T-helper 1 cell treated with Interleukin-12 subunit alpha and Interleukin-12 subunit beta and Interleukin-4 antibody, amounts not matched to agents 30 μg/mL and 1 μg/mL, for 36 hours (primary cell): ENCODE results near the gene GAN.
"Not testable (repeated sequence)": the region's sequence is repeated elsewhere in the genome, so short reads cannot be mapped to it uniquely, and the experiment has no call there.

Source experiments
- H3K27ac Mint-ChIP-seq: one replicate; pipeline ENCODE4 v1.8.0; 2021; ENCODE audit warnings: mild to moderate bottlenecking, mixed read lengths
- H3K27me3 Mint-ChIP-seq: one replicate; pipeline ENCODE4 v1.8.0; 2021; ENCODE audit warnings: low read depth, mixed read lengths
- H3K36me3 Mint-ChIP-seq: one replicate; pipeline ENCODE4 v1.8.0; 2021; ENCODE audit warnings: low read depth, mixed read lengths
- H3K4me1 Mint-ChIP-seq: one replicate; pipeline ENCODE4 v1.8.0; 2021; ENCODE audit warnings: low read depth, mixed read lengths
- H3K4me3 Mint-ChIP-seq: one replicate; pipeline ENCODE4 v1.8.0; 2021; ENCODE audit warnings: mild to moderate bottlenecking, moderate library complexity, mixed read lengths
- H3K9me3 Mint-ChIP-seq: one replicate; pipeline ENCODE4 v1.8.0; 2021; ENCODE audit warnings: mixed read lengths

The GAN gene

GRCh38 chr16:81318711-81319110 is 3.9 kb downstream of the GAN start:
- no peak overlapping the region for H3K27ac Mint-ChIP-seq
- peaks cover 26% of the 10 kb centered on the region for H3K4me1 Mint-ChIP-seq
- no peak overlapping the region for H3K4me3 Mint-ChIP-seq
- no peaks in the 10 kb centered on the region for H3K9me3 Mint-ChIP-seq
- peaks cover 7% of the 10 kb centered on the region for H3K36me3 Mint-ChIP-seq
- no peaks in the 10 kb centered on the region for H3K27me3 Mint-ChIP-seq

GRCh38 chr16:81319221-81319912 is 4.6 kb downstream of the GAN start:
- Mint-ChIP-seq H3K36me3 (peaks cover 7% of the 10 kb centered on the region), H3K27ac (no peak overlapping the region), H3K4me3 (no peak overlapping the region), H3K9me3 (no peaks in the 10 kb centered on the region), H3K27me3 (no peaks in the 10 kb centered on the region), H3K4me1 (peaks cover 22% of the 10 kb centered on the region)

- Mint-ChIP-seq H3K9me3 (no peaks in the 10 kb centered on the region), H3K27ac (no peak overlapping the region), H3K4me1 (peaks cover 17% of the 10 kb centered on the region), H3K27me3 (no peaks in the 10 kb centered on the region), H3K4me3 (no peak overlapping the region), H3K36me3 (peaks cover 5% of the 10 kb centered on the region)
These were observed 6.3 kb downstream of the GAN start for GRCh38 chr16:81321039-81321438.

- Mint-ChIP-seq H3K4me3 (no peak overlapping the region), H3K27ac (no peak overlapping the region), H3K9me3 (no peaks in the 10 kb centered on the region), H3K27me3 (no peaks in the 10 kb centered on the region), H3K36me3 (peaks cover 5% of the 10 kb centered on the region), H3K4me1 (peaks cover 16% of the 10 kb centered on the region)
These were observed 6.8 kb downstream of the GAN start for GRCh38 chr16:81321536-81321935.

- H3K36me3 Mint-ChIP-seq, result peaks cover 3% of the 10 kb centered on the region
- H3K9me3 Mint-ChIP-seq, result no peaks in the 10 kb centered on the region
- no peaks in the 10 kb centered on the region for H3K27me3 Mint-ChIP-seq
- peaks cover 11% of the 10 kb centered on the region for H3K4me1 Mint-ChIP-seq
- H3K27ac Mint-ChIP-seq, result no peak overlapping the region
- no peak overlapping the region for H3K4me3 Mint-ChIP-seq
These were observed 10.0 kb downstream of the GAN start for GRCh38 chr16:81324808-81325207.

GRCh38 chr16:81327011-81327410 is 12.2 kb downstream of the GAN start:
- peaks cover 10% of the 10 kb centered on the region for H3K4me1 Mint-ChIP-seq
- no peaks in the 10 kb centered on the region for H3K9me3 Mint-ChIP-seq
- peaks cover 3% of the 10 kb centered on the region for H3K36me3 Mint-ChIP-seq
- H3K27me3 Mint-ChIP-seq, result no peaks in the 10 kb centered on the region
- no peak overlapping the region for H3K4me3 Mint-ChIP-seq
- no peak overlapping the region for H3K27ac Mint-ChIP-seq

GRCh38 chr16:81327447-81328196 is 12.9 kb downstream of the GAN start:
- H3K27me3 Mint-ChIP-seq, result no peaks in the 10 kb centered on the region
- no peak overlapping the region for H3K4me3 Mint-ChIP-seq
- peaks cover 3% of the 10 kb centered on the region for H3K36me3 Mint-ChIP-seq
- no peaks in the 10 kb centered on the region for H3K9me3 Mint-ChIP-seq
- H3K27ac Mint-ChIP-seq, result no peak overlapping the region
- H3K4me1 Mint-ChIP-seq, result peaks cover 8% of the 10 kb centered on the region

GRCh38 chr16:81329947-81330346 is 15.2 kb downstream of the GAN start:
- Mint-ChIP-seq H3K4me3 (no peak overlapping the region), H3K27ac (no peak overlapping the region), H3K36me3 (peaks cover 2% of the 10 kb centered on the region), H3K4me1 (peaks cover 1% of the 10 kb centered on the region), H3K27me3 (no peaks in the 10 kb centered on the region), H3K9me3 (no peaks in the 10 kb centered on the region)

DNA sequence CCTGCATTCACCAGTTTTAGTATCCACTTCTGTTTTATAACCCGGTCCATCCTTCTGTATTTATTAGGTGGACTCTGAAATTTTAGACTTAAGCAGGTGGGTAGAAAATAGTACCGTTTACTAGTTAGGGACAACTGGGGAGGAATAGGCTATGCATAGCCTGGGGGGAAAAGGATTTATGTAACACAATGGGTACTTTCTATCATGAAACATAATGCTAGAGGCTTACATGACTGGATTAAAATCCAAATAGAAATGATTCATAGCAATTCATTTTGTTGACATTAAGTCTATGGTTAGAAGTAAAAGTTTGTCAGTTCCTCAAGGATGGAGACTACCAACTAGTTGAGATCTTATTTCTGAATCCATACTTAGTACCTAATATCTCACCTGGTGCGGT is 18.6 kb downstream of the GAN start:
- Mint-ChIP-seq H3K36me3 (peaks cover 4% of the 10 kb centered on the region), H3K27ac (no peak overlapping the region), H3K9me3 (no peaks in the 10 kb centered on the region), H3K4me3 (no peak overlapping the region), H3K27me3 (no peaks in the 10 kb centered on the region), H3K4me1 (peaks cover 1% of the 10 kb centered on the region)

- H3K27ac Mint-ChIP-seq, result no peak overlapping the region
These were observed 20.9 kb downstream of the GAN start for GRCh38 chr16:81335669-81336068.

DNA sequence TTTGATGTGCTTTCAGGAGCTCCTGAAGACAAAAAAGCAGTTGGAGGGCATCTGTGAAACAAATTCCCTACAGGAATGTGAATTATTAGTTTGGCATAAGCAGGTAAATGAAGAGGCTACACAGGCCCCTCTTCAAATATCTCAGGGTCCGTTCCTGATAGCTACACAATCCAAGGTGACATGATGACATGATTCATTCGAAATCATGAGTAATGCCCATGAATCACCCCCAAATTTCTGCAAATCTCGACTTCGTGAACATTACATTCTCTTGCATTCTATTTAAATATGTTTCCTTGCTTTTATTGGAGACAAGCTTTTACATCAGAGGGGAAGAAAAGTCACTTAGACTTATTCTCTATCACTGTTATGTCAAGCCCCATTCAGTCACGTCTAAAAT is 22.3 kb downstream of the GAN start:
- Mint-ChIP-seq H3K9me3 (peaks cover 8% of the 10 kb centered on the region), H3K27ac (no peak overlapping the region), H3K4me1 (peaks cover 1% of the 10 kb centered on the region), H3K36me3 (peaks cover 10% of the 10 kb centered on the region), H3K4me3 (no peak overlapping the region), H3K27me3 (no peaks in the 10 kb centered on the region)

More at GRCh38 chr16:81335669-81336068, 20.9 kb downstream of the GAN start:
- Mint-ChIP-seq H3K9me3 (peaks cover 5% of the 10 kb centered on the region), H3K27me3 (no peaks in the 10 kb centered on the region), H3K36me3 (peaks cover 7% of the 10 kb centered on the region), H3K4me1 (peaks cover 1% of the 10 kb centered on the region), H3K4me3 (no peak overlapping the region)

DNA sequence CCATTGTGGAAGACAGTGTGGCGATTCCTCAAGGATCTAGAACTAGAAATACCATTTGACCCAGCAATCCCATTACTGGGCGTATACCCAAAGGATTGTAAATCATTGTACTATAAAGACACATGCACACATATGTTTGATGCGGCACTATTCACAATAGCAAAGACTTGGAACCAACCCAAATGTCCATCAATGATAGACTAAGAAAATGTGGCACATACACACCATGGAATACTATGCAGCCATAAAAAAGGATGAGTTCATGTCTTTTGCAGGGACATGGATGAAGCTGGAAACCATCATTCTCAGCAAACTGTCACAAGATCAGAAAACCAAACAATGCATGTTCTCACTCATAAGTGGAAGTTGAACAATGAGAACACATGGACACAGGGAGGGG is 30.4 kb downstream of the GAN start:
- not testable (repeated sequence) for H3K27me3 Mint-ChIP-seq

GRCh38 chr16:81347425-81347824 is 32.7 kb downstream of the GAN start:
- Mint-ChIP-seq H3K27me3 (no peaks in the 10 kb centered on the region), H3K27ac (no peak overlapping the region), H3K9me3 (peaks cover 49% of the 10 kb centered on the region), H3K4me3 (no peak overlapping the region), H3K4me1 (no peaks in the 10 kb centered on the region), H3K36me3 (peaks cover 14% of the 10 kb centered on the region)

More for the DNA sequence above, 30.4 kb downstream of the GAN start:
- H3K4me3 Mint-ChIP-seq, H3K27ac Mint-ChIP-seq, H3K4me1 Mint-ChIP-seq: not testable (repeated sequence)
- Mint-ChIP-seq H3K9me3 (peaks cover 55% of the 10 kb centered on the region), H3K36me3 (peaks cover 18% of the 10 kb centered on the region)

DNA sequence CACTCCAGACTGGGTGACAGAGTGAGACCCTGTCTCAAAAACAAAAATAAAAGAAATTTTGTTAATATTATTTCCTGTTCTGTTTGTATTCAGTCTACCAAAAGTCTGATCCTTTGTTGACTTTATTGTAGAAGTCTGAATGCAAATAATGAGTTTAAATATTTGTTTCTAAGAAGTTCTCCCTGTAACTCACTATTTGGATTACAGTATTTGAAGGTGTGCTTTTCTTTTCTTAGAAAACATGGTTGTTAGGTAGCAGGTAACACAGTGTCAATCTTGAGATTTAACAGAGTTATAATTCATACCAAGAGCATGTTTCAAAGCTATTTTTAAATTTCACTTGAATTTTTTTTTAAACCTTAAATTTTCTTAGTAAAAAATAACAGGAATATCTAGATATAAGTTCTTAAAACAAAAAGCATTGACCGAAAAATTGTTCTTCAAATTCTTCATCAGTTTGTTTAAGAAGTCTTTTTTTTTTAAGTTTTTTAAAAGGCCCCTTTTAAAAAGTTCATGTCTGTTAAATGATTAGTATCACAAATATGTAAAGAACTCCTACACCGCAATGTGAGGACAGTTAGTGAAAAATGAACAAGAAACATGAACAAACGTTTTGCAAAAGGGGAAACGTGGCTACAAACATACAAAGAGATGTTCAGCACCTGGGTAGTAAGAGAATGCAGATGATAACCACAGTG is 35.0 kb downstream of the GAN start:
- H3K36me3 Mint-ChIP-seq, result peaks cover 13% of the 10 kb centered on the region
- H3K27ac Mint-ChIP-seq, result no peak overlapping the region
- no peak overlapping the region for H3K4me3 Mint-ChIP-seq
- H3K9me3 Mint-ChIP-seq, result peaks cover 30% of the 10 kb centered on the region
- peaks cover 4% of the 10 kb centered on the region for H3K4me1 Mint-ChIP-seq
- H3K27me3 Mint-ChIP-seq, result no peaks in the 10 kb centered on the region

GRCh38 chr16:81350306-81350615 is 35.5 kb downstream of the GAN start:
- Mint-ChIP-seq H3K27ac (no peak overlapping the region), H3K4me1 (peaks cover 4% of the 10 kb centered on the region), H3K36me3 (peaks cover 13% of the 10 kb centered on the region), H3K27me3 (no peaks in the 10 kb centered on the region), H3K4me3 (no peak overlapping the region), H3K9me3 (peaks cover 30% of the 10 kb centered on the region)
